OCI-LY7 (cell line): Measurements from ENCODE around the gene SELENOH.

Experiments
- CTCF ChIP-seq: fragments of 200-600 bp; sonication (generic); conservative IDR thresholded peaks from 2 replicates; pipeline ENCODE4 v1.5.1; 2014; ENCODE audit warnings: mild to moderate bottlenecking, antibody characterized with exemption, low read length, moderate library complexity, mixed read lengths
- EZH2phosphoT487 ChIP-seq: fragments of 200-600 bp; sonication (generic); IDR thresholded peaks from 2 replicates; pipeline ENCODE4 v1.6.1; 2018; ENCODE audit warnings: low read depth, borderline replicate concordance, mild to moderate bottlenecking, mixed run types, antibody characterized with exemption, low read length, moderate library complexity, mixed read lengths

GRCh38 chr11:57764021-57764420 lies 22.7 kb downstream of the SELENOH start:
- TF ChIP-seq CTCF (no peak), EZH2phosphoT487 (no peak)
